SKM-1 (cell line): Measurements from ENCODE around the gene GRHL1.

Experiments
- DNase-seq: peaks from one replicate; lab custom pipeline; 2025; ENCODE audit not compliant: unreplicated experiment; lab: John Stamatoyannopoulos, UW

Gene GRHL1

DNA sequence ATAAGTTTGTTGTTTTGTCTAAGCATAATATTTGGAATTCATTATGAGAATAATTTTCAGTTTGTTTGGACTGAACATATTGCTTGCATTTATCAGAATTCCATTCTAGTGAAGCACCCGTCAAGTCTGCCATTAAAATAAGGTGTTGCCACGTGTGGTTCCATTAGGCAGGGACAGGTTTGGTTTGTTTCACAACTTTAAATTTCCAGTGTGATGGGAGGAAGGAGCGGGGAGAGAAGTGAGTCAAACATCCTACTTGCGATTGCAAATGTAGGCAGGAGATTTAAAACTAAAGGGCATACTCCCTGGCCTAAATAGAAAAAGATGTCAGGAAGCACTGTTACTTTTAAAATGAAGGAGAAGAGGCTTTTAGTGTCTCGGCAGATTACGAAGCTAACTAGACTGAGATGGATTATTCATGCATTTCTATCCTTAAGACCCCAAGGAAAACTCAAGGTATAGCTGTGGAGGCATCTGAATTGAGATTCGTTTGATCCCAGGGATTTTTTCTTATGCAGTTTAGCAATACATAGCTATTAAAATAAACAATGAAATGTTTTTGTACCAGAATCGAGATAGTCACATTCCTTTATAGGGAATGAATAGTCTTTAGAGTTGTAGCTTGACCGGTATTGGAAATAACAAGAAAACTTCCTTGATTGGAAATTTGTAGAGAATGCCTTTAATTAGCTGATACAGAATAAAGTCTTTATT lies 19.8 kb downstream of the GRHL1 start:
- DNase-seq = no peak

DNA sequence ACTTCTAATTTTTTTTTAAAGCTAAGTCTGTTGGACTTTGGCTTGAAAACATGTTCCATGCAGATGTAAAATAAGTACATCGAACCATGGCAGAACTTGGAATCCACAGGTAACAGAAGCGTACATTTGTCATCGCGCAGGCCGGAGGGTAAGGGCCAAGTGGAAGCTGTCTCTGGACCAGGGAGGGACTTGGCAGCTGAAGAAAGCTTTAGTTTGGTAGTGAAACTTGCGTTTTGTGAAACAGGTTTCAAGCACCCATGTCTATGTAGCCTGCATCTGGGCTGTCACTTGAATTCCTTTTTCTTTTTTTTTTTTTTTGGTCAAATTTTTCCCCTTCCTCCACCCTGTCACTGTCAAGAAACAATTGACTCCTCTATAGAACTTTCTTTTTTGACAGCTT lies 20.4 kb downstream of the GRHL1 start:
- DNase-seq = no peak

DNA sequence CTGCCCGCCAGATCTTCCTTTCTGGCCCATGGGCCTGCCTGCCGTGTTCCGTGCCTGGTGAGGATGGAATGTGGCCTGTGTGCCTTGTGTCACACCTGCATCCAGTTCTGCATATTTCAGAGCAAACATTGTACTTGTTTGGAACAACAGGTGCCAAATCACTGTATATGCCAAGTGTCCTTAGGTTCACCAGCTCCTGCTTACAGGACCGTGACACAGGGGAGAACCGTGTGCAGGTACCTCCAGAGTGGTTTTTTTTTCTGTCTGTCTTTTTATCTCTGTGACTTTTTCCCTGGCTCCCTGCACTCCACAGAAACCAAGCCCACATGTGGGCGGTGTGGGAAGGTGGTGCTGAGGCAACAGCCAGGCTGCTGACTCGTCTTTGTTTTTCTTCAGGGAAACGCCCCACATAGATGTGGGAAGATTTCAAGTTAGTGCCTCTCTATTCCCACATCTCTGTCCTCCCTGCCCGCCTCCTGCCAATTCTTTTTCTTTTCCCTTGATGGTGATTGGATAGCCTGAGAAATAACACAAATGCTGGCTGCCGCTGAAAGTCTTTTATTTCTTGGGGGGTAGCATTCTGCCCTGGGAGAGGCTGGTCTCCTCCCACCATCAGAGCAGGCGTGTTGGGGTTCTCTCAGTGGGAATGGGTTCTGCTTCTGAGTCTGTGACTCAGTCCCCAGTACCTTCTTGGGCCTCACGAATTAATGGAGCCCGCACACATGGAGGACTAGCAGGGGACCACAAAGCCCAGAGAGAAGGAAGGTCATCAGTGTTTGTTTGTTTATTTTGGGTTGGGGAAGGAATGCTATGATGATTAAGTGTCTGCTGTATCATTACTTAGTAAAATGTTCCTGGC lies 21.4 kb downstream of the GRHL1 start:
- DNase-seq = no peak

DNA sequence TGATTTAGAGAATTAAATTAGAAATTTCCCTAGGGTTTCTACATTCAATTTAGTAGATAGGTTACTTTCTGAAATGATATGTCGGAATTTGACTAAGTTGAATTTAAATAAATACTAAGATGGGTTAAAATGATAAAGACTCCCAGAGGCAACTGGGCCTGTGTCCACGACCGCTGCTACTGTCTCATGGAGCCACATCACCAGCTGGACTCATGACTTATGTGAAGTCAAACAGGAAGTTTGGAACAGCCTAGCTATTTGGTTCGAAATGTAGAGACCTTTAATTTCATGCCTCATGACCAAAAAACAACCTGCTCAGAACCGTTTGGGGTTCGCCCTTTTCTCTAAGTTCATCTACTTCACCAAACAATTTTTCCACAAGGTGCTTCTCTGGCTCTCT lies 22.2 kb downstream of the GRHL1 start:
- no peak for DNase-seq

DNA sequence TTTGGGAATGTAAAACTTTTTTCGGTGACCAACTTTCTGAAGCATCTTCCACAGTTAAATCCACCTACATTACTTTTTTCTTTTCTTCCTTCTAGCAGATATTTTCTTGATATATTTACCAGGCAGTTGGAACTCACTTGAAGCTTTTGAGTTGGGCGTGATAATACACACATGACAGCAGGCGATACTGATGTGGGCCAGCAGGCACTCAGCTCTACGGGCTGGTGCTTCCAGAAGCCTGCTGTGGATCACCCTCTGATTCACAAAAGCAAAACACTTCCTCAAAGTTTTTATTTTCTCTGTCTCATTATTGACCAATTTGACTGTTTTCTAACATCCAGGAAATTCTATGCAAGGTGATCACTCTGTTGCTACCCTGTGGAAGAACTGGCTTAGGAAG lies 22.9 kb downstream of the GRHL1 start:
- DNase-seq = no peak

DNA sequence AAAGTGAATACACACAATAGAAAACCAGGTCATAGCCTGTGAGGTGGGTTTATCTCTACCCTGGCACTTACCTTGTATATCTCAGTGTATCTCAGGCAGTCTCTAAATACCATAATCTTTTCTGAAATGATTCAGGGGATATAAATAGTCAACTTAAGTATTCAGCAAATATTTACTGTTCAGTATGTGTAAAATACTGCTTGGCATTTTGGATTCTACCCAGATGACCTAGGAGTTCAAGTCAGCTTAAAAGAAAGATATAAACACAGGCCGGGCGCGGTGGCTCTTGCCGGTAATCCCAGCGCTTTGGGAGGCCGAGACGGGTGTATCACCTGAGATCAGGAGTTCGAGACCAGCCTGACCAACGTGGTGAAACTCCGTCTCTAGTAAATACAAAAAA lies 23.8 kb downstream of the GRHL1 start:
- no peak for DNase-seq

DNA sequence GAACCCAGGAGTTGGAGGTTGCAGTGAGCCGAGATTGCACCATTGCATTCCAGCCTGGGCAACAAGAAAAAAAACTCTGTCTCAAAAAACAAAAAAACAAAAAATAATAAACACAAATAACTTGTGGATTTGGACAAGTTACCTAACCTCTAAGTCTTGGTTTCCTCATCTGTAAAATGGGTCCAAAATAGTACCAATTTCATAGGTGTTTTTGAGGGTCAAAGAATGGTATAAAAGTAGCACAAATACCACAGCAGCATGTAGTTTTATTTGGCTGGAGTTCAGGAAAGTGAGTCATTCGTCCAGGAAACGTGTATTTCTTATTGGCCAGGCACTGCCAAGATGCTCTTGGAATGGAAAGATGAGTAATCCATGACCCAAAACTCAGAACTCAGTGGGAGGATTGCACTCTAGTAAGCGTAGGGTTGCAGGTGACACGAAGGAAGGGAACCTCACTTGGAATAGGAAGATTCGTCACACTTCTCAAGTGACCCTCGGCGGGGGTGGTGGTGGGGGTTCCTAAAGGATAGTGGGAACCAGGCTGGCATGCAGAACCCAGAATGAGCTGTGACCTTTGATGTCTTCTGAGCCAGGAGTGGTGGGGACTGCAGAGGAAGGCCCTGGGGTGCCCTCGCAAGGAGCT lies 24.4 kb downstream of the GRHL1 start:
- no peak for DNase-seq

DNA sequence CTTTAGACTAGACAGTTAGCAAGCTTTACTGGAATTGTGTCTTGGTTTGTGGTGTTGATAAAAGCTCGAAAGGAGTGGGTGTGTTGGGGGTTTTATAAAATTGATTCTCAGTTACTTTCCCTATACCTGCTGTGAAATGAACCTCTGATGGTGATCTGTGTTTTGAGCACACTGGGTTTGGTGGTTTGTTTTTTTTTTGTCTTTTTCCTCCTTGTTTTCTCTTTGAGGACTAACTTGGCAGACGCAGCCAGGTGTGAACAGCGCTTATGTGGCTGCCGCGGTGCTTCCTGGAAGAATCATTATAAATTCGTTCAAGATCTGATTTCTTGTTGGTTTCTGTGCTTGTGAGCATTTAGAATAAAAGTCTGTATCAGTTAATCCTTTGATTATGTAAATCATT lies 28.5 kb downstream of the GRHL1 start:
- DNase-seq = no peak

DNA sequence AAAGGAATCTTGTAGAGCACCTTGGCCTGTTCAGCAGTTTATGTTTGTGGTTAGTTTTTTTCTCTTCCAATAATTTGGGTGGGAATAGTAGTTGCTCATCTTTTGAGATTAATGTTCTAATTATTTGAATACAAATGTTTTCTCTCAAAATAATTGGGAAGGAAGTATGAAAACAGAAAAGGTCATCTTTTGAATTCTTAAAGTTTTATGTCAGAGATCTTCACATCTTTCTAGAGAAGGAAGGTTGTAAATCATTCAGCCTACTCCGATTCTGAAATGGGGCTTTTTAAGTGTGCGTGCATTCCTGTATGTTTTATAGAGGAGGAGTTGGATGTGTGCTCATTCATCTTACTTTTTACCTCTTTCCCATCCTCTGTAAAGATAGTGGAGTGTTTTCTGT lies 29.0 kb downstream of the GRHL1 start:
- DNase-seq = no peak

DNA sequence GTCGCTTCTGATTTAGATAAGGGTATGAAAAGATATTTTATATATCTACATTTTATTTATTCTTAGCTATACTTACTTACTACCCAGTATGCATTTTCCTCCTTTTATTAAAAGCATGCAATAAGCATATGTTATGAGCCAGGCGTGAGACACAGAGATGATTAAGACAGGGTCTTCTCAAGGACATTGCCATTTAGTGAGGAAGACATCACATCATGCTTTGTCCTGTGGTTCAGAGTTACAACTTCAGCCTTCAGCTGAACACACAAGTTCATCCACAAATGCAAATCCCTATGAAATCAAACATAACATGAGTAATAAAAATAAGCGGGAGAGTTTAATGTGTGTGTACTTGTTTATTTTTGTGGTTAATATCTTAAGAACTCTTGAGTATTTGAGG lies 30.2 kb downstream of the GRHL1 start:
- no peak for DNase-seq

DNA sequence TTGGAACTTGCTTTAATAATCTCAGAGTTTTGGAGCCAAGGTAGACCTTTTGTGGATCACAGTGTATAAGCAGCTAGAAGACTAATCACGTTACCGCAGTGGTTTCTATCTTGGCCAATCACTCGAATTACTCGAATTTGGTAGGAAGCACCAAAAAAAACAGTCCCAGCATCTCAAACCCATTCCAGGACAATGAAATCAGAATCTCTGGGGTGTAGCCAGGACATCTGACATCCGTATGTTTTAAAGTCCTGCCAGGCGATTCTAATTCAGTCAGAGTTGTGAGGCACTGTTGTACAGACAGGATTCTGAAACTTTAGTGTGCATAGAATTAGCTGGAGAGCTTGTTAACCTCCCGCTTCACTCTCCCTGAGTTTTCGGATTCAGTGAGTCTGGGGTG lies 30.8 kb downstream of the GRHL1 start:
- DNase-seq = no peak

DNA sequence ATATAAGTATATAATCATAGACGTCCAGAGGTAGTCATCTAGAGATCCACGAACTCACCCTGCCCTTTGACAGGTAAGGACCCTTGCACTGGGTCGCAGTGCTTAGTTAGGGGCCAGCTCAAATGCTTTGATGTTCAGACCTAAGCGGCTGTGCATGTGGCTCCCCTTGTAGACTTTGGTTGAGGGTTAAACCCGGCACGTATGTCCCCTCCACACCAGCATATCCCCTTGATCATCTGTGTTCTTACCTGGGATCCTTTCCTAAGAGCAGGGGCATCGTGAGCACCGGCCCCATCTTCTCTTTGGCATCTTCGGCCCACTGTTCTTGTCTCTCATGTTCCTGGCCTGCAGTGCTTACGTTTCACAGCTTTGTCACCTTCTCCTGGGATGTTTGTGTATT lies 31.4 kb downstream of the GRHL1 start:
- no peak for DNase-seq

DNA sequence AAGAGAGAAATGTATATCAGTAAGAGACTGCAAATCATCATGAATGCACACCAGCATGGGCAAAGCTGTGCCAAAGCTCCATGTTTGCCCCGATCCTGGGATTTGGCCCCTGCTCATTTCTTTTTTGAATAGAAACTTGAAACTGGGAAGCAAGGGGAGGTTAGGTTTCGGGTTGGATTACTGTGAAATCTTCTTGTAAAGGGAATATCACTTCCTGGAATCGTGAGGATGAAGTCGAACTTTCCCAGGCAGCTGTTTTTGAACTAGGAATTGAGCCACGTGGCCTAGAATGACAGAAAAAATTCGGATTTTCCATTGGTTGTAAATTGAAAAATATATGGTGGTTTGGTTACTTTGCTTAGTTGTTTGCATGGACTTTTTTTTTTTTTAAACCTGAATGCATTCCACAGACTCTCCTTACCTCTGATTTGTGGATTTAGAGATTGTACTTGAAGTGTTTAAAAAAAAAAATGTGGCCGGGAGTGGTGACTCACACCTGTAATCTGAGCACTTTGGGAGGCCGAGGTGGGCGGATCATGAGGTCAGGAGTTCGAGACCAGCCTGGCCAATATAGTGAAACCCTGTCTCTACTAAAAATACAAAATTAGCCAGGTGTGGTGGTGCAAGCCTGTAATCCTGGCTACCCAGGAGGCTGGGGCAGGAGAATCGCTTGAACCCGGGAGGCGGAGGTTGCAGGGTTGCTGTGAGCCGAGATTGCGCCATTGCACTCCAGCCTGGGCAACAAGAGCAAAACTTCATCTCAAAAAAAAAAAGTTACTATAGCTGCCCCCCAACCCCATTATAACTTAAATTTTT lies 32.1 kb downstream of the GRHL1 start:
- no peak for DNase-seq

DNA sequence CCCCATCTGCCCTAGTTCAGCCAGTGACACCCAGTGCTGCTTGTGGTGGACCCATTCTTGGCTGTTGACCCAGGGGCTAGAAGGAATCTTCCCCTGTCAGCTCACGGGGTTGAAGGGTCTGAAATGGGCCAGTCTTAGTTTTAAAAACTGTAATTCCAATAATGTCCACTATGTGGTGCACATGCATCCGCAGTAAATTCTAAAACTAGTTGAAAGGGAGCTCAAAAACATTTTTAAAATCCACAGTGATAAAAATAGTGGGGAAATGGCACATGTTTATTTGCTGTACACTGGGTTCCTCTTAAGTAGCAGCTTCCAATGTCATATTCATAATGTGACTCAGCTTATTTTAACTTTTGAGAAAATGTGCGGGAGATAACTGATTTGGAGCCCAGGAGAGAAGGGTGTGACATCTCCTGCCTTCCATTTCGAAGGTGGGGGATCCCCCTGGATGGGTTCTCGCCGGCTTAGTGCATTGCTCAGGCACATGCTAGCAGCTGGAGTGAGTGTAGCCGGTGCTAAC lies 32.8 kb downstream of the GRHL1 start:
- DNase-seq = peak; percentile 12

DNA sequence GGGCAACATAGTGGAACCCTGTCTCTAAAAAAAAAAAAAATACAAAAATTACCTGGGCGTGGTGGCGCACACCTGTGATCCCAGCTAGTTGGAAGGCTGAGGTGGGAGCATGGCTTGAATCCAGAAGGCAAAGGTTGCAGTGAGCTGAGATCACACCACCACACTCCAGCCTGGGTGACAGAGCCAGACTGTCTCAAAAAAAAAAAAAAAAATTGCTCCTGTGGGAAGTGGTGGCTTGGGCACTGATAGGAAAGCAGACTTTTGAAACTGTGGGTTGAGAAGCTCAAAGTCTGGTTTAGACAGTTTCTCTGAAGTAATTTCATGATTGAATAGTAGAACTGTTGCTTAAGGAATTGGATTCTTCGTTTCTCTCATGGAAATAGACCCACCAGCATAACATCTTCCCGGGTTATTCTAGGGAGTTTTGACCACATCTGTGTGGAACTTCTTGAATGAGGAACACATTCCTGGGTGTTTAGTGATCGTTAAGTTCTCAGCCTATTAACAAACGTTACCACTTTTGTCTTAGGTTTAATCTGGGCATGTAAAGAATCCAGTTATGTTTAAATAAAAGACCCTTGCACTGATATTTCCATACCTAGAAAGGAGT lies 33.5 kb downstream of the GRHL1 start:
- no peak for DNase-seq

DNA sequence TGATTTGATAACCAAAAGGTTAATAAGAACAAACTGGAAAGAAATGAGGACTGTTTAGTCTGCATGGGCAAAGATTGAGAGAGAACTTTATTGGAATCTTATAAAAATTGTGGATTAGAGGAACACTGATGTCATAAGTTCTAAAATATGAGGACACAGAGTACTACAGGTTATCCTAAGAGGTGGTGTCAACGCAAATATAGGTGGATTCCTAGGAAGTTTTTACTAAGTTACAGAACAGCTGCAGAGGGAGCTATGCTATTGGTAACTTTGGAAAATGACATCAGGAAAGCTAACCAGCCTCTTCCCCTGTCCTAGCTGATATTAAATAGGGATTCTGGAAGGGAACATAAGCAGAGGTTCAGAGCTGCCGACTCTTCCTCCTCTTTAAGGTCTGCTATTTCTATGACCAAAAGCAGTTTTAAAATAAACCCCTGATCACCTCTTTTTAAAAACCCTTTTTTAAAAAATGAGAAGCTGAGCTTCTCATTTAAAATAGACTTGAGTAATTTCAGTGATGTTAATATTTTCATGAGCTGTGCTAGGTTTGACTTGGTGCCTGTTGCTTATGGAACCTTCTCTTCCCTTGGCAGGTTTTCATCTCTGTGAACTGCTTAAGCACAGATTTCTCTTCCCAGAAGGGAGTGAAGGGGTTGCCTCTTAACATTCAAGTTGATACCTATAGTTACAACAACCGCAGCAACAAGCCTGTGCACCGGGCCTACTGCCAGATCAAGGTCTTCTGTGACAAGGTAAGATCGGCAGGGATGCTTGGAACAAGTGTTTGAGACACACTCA lies 34.2 kb downstream of the GRHL1 start:
- no peak for DNase-seq

DNA sequence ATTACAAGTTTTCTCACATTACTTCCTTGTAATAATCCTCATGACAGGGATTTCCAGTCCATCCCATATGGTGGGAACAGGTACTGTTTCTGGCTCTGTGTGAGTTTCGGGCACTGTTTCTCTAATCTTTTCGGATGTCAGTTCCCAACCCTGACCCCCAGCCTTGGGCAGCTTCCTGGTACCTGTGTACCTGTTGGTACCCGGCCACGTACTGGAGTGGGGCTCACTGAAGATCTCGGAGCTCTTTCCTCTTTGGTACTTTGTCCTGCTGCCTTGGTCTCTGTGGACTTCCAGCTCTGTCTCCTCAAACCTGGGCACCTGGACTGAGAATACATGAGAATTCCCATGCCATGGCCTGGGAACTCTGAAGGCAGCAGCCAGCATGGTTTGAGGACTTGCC lies 36.8 kb downstream of the GRHL1 start:
- DNase-seq = no peak

DNA sequence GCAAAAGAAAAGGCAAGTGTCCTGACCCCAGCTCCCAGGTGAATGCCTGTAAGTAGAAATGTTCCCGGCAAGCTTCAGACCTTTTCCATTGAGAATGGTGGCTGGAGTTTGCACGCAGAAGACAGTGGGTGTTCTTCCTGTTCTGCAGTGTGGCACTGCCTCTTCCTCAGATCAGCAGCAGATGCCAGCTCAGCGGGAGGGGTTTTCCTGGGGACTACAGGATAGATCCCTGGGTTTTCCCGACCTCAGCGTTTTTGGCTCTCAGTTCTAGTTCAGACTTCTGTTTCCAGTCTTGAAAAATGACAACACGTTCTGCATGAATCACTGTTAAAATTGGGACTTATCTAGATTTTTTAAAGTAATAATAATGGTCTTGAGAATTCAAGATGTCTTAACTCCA lies 39.2 kb downstream of the GRHL1 start:
- no peak for DNase-seq

DNA sequence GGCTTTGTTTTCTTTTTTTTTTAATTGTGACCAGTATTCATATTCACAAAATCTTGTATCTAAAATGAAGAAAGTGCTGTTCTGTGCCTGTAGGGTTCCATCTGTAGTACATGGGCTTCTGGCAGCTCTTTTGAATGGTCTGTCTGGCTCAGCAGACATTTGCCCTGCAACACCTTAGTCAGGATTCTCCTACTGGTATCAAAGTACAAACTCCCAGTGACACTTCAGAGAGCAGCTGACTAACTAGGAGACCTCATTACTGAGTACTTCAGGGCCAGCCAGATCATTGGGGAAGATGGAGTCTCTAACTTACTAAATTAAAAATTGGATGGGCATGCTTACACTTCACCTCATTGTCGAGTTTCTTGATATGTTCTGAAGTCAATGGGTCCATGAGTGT lies 39.7 kb downstream of the GRHL1 start:
- no peak for DNase-seq

DNA sequence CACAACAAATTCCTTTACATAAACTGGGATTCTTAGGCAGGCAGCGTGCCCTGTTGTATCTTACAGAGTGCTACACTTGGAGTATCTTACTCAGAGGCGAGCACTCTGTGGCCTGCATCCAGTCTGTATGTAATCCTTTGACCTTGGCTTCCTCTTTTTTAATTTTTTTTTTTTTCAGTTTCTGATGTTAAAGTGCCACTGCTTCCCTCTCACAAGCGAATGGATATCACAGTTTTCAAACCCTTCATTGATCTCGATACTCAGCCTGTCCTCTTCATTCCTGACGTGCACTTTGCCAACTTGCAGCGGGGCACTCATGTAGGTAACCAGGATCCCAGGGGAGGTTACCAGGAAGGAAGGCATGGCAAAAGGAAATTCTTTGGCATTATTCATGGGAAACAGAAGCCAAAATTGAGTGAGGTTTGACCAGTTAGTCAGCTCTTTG lies 40.4 kb downstream of the GRHL1 start:
- peak; percentile 53 for DNase-seq
